B cell (primary cell): Measurements from ENCODE around the gene TAOK2. TPM values are rescaled to one million over a fixed set of nuclear protein-coding genes. Genes with fewer than 3 reads are reported as not detected.

ENCODE experiments used
- ATAC-seq: fragments of 200-7000 bp; cut with Tn5 transposase; one replicate; pipeline ENCODE4 v1.10.0; 2021; ENCODE audit warnings: low read depth, mild to moderate bottlenecking, moderate number of reproducible peaks, moderate library complexity
- CTCF ChIA-PET: fragments of 350-600 bp; sonication (Branson Sonifier 250); formaldehyde crosslinking; loops from one replicate; lab custom pipeline; 2021; ENCODE audit warnings: antibody characterized with exemption, inconsistent platforms; lab: Charles Lee
- POLR2A ChIA-PET: fragments of 350-600 bp; sonication (Branson Sonifier 250); formaldehyde crosslinking; loops from one replicate; lab custom pipeline; 2021; ENCODE audit warnings: antibody characterized with exemption; lab: Charles Lee
- DNase-seq: peaks from one replicate; pipeline ENCODE4 v3.0.0; 2013
- H2AFZ ChIP-seq: 2 replicates; pipeline ENCODE4 v1.6.1; 2012; ENCODE audit warnings: mild to moderate bottlenecking, low read depth, low read length; ENCODE audit not compliant: insufficient read depth, poor library complexity, severe bottlenecking
- H3K27ac ChIP-seq, 2 donors: 1 replicate in 1 of 2; 2 replicates in 1 of 2; pipeline ENCODE4 v1.5.1; 2012 to 2013; ENCODE audit warnings: low read length in 2 of 2, mild to moderate bottlenecking in 2 of 2, moderate library complexity in 1 of 2
- H3K27me3 ChIP-seq, 4 experiments: fragments of 200-600 bp in 1 of 4; sonication (generic) in 1 of 4; replicated peaks in 1 of 4; 1 replicate in 2 of 4; 2 replicates in 2 of 4; pipeline versions ENCODE4 v1.6.1 to v1.7.0; 2013 to 2016; ENCODE audit warnings: low read length in 3 of 4, mild to moderate bottlenecking in 2 of 4, mixed read lengths in 1 of 4, moderate library complexity in 1 of 4; ENCODE audit not compliant: insufficient read depth in 4 of 4, control insufficient read depth in 3 of 4; ENCODE audit errors: control extremely low read depth in 1 of 4
- H3K36me3 ChIP-seq, 2 experiments: replicated peaks in 1 of 2; 1 replicate in 1 of 2; 2 replicates in 1 of 2; pipeline versions ENCODE4 v1.6.1 to v1.7.1; 2013; ENCODE audit warnings: low read length in 1 of 2; ENCODE audit not compliant: insufficient read depth in 2 of 2, control insufficient read depth in 1 of 2; ENCODE audit errors: control extremely low read depth in 1 of 2, extremely low read depth in 1 of 2
- H3K4me1 ChIP-seq, 2 donors: fragments of 200-600 bp in 1 of 2; sonication (generic) in 1 of 2; 1 replicate in 1 of 2; 2 replicates in 1 of 2; pipeline versions ENCODE4 v1.5.1 to v1.6.1; 2013 to 2017; ENCODE audit warnings: low read length in 2 of 2; ENCODE audit not compliant: control insufficient read depth in 2 of 2, insufficient read depth in 2 of 2
- H3K4me2 ChIP-seq: replicated peaks from 2 replicates; pipeline ENCODE3; 2012; ENCODE audit warnings: mild to moderate bottlenecking, low read depth, low read length; ENCODE audit not compliant: poor library complexity, severe bottlenecking
- H3K4me3 ChIP-seq, 5 experiments: fragments of 200-600 bp in 1 of 5; sonication (generic) in 1 of 5; 1 replicate in 3 of 5; 2 replicates in 2 of 5; pipeline versions ENCODE4 v1.5.1 to v1.7.0; 2011 to 2016; ENCODE audit warnings: low read length in 4 of 5, mild to moderate bottlenecking in 4 of 5, low read depth in 2 of 5, control low read depth in 1 of 5, moderate library complexity in 1 of 5; ENCODE audit not compliant: insufficient read depth in 1 of 5; ENCODE audit errors: control extremely low read depth in 1 of 5, extremely low read depth in 1 of 5
- H3K79me2 ChIP-seq: fragments of 200-600 bp; sonication (generic); one replicate; pipeline ENCODE4 v1.6.0; 2016; ENCODE audit warnings: low read length; ENCODE audit not compliant: control insufficient read depth, insufficient read depth
- H3K9ac ChIP-seq: fragments of 200-600 bp; sonication (generic); 2 replicates; pipeline ENCODE4 v1.6.1; 2017; ENCODE audit warnings: mild to moderate bottlenecking, low read length, moderate library complexity
- H3K9me3 ChIP-seq, 3 donors: one replicate each; pipeline versions ENCODE4 v1.6.1 to v1.7.1; 2013; ENCODE audit warnings: low read length in 2 of 3; ENCODE audit not compliant: control insufficient read depth in 2 of 3, insufficient read depth in 1 of 3; ENCODE audit errors: control extremely low read depth in 1 of 3
- H4K20me1 ChIP-seq: 2 replicates; pipeline ENCODE4 v1.6.0; 2012; ENCODE audit warnings: mild to moderate bottlenecking, low read length; ENCODE audit not compliant: insufficient read depth, control insufficient read depth, poor library complexity, severe bottlenecking
- H3K27ac Mint-ChIP-seq: one replicate; pipeline ENCODE4 v1.8.0; 2021; ENCODE audit warnings: mixed read lengths
- H3K27me3 Mint-ChIP-seq: one replicate; pipeline ENCODE4 v1.8.0; 2021; ENCODE audit warnings: mixed read lengths
- H3K4me1 Mint-ChIP-seq: one replicate; pipeline ENCODE4 v1.8.0; 2021; ENCODE audit warnings: mixed read lengths
- H3K4me3 Mint-ChIP-seq: one replicate; pipeline ENCODE4 v1.8.0; 2021; ENCODE audit warnings: mixed read lengths
- H3K9me3 Mint-ChIP-seq: one replicate; pipeline ENCODE4 v1.8.0; 2022; ENCODE audit warnings: mixed read lengths; ENCODE audit not compliant: insufficient read depth
- EZH2 ChIP-seq: IDR thresholded peaks from 2 replicates; pipeline ENCODE4 v1.6.1; 2012; ENCODE audit warnings: borderline replicate concordance, low read depth, mild to moderate bottlenecking, moderate library complexity, low read length; ENCODE audit not compliant: insufficient read depth, poor library complexity, severe bottlenecking
- WGBS: methylation state at CpG from one replicate; pipeline ENCODE4 v1.1.5; 2013; ENCODE audit warnings: missing lambda C conversion rate; ENCODE audit not compliant: insufficient coverage; 5-methylcytosine and 5-hydroxymethylcytosine counted together
- intact Hi-C: fragments of 100-400 bp; cut with micrococcal nuclease; formaldehyde crosslinking; loops from one replicate; pipeline ENCODE4 v1.10.0; 2022
- polyA plus RNA-seq: library from polyadenylated mRNA; depleted of rRNA; stranded (reverse); fragments of >200 nt; gene quantifications from 2 replicates; pipeline ENCODE4 v1.2.3, GENCODE V29; 2012
- total RNA-seq, 2 donors: library from RNA; stranded (reverse); fragments of 120-200 nt in 1 of 2; gene quantifications; 1 replicate in 1 of 2; 2 replicates in 1 of 2; pipeline versions ENCODE4 v1.2.3 to v1.2.4, GENCODE V29; 2013 to 2022
- TF ChIP-seq, protein P1 (sequence below): fragments of 200-600 bp; IDR thresholded peaks from one replicate; pipeline ENCODE4 v1.8.0; 2022; ENCODE audit warnings: antibody characterized with exemption, mild to moderate bottlenecking

TAOK2 gene
- total and polyA plus RNA-seq, 2 donors (not counting 1 experiment from before 2014, with no cell fraction given), result 30.3 to 50.8 TPM

- intact Hi-C loops, result loop anchor here (1.0 to 2.0 kb wide), 4 partner anchors 79 to 313 kb away; partner anchors contain the start of gene KCTD13
- no peak overlapping the region for H3K4me3 Mint-ChIP-seq
- Histone ChIP-seq H2AFZ (no peak overlapping the region), H3K79me2 (peaks cover 2% of the 10 kb centered on the region), H3K9me3 (peaks cover 0 to 7% (median 0%) of the 10 kb centered on the region in 3 donors), H3K27ac (no peak overlapping the region), H3K36me3 (peaks cover 0 to 25% of the 10 kb centered on the region in 2 experiments), H4K20me1 (peaks cover 11% of the 10 kb centered on the region), H3K4me3 (no peak overlapping the region), H3K4me1 (peaks cover 10 to 19% of the 10 kb centered on the region in 2 donors), H3K27me3 (peaks cover 0 to 14% (median 4%) of the 10 kb centered on the region in 4 experiments), H3K4me2 (peak overlapping the region; percentile 21), H3K9ac (no peak overlapping the region)
- no peaks in the 10 kb centered on the region for H3K9me3 Mint-ChIP-seq
- H3K27ac Mint-ChIP-seq, result no peak overlapping the region
- ATAC-seq, result peak; percentile 74
- DNase-seq, result peak; percentile 62
- peaks cover 10% of the 10 kb centered on the region for H3K4me1 Mint-ChIP-seq
- WGBS, result 75% methylated on average over 28 of the region's 35 CpGs
- POLR2A ChIA-PET, result interaction anchor here (0.5 to 2.4 kb wide), 2 partner anchors 10 to 198 kb away, joined by 4 to 9 read pairs; partner anchors contain the start of gene MAZ
- TF ChIP-seq, protein P1, sequence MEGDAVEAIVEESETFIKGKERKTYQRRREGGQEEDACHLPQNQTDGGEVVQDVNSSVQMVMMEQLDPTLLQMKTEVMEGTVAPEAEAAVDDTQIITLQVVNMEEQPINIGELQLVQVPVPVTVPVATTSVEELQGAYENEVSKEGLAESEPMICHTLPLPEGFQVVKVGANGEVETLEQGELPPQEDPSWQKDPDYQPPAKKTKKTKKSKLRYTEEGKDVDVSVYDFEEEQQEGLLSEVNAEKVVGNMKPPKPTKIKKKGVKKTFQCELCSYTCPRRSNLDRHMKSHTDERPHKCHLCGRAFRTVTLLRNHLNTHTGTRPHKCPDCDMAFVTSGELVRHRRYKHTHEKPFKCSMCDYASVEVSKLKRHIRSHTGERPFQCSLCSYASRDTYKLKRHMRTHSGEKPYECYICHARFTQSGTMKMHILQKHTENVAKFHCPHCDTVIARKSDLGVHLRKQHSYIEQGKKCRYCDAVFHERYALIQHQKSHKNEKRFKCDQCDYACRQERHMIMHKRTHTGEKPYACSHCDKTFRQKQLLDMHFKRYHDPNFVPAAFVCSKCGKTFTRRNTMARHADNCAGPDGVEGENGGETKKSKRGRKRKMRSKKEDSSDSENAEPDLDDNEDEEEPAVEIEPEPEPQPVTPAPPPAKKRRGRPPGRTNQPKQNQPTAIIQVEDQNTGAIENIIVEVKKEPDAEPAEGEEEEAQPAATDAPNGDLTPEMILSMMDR, result peak; percentile 80
- TF ChIP-seq EZH2, result no peak
- H3K27me3 Mint-ChIP-seq, result peaks cover 12% of the 10 kb centered on the region
- CTCF ChIA-PET, result interaction anchor here (0.6 to 2.3 kb wide), 17 partner anchors 9 to 364 kb away, joined by 3 to 9 read pairs (median 4); partner anchors contain the start of genes HIRIP3, TLCD3B and TMEM219
Measured at GRCh38 chr16:30005341-30006094, 31.9 kb downstream of the TAOK2 start.
